Measurements from ENCODE around the gene KLHL29.

GRCh38 chr2:23528171-23528570 is 143.2 kb downstream of the KLHL29 start:
- no peak for TF ChIP-seq CTCF (IDR thresholded peaks at IDR 0.05; ENCODE audit: insufficient read depth, low read length)
- no peak for TF ChIP-seq POLR2AphosphoS5 (IDR thresholded peaks at IDR 0.05; ENCODE audit: low read depth)
- TF ChIP-seq REST (IDR thresholded peaks at IDR 0.05; ENCODE audit: insufficient replicate concordance, low read depth) = no peak
- no peak for TF ChIP-seq GABPA (IDR thresholded peaks at IDR 0.05; ENCODE audit: low read depth)

Measured in HL-60 (cell line).